Endothelial cell of umbilical vein (primary cell): ENCODE data around the gene HTRA1.

ENCODE experiments used
- CTCF ChIP-seq, 2 donors: IDR thresholded peaks; 1 replicate in 1 of 2; 2 replicates in 1 of 2; pipeline ENCODE4 v1.5.1; 2011; ENCODE audit warnings: low read length in 2 of 2, mild to moderate bottlenecking in 2 of 2, moderate library complexity in 2 of 2, control low read depth in 1 of 2, inconsistent platforms in 1 of 2, low read depth in 1 of 2; ENCODE audit not compliant: insufficient read depth in 1 of 2; ENCODE audit errors: extremely low read depth in 1 of 2
- EZH2 ChIP-seq: IDR thresholded peaks from 2 replicates; pipeline ENCODE4 v1.6.1; 2012; ENCODE audit warnings: borderline replicate concordance, low read depth, mild to moderate bottlenecking, moderate library complexity, low read length, inconsistent platforms; ENCODE audit not compliant: severe bottlenecking
- FOS ChIP-seq: IDR thresholded peaks from 2 replicates; pipeline ENCODE4 v1.6.1; 2011; ENCODE audit warnings: mild to moderate bottlenecking, low read length, moderate library complexity, borderline replicate concordance; ENCODE audit not compliant: insufficient read depth
- GATA2 ChIP-seq: IDR thresholded peaks from 2 replicates; pipeline ENCODE4 v1.7.0; 2011; ENCODE audit warnings: low read depth, mild to moderate bottlenecking, moderate library complexity, mixed read lengths, low read length; ENCODE audit not compliant: insufficient read length, insufficient read depth
- MAX ChIP-seq: IDR thresholded peaks from 2 replicates; pipeline ENCODE4 v1.6.1; 2011; ENCODE audit not compliant: insufficient read depth, insufficient read length
- POLR2A ChIP-seq: IDR thresholded peaks from 2 replicates; pipeline ENCODE4 v1.6.1; 2012; ENCODE audit warnings: low read depth, mild to moderate bottlenecking, control low read depth, low read length
- POLR2AphosphoS5 ChIP-seq: IDR thresholded peaks from 2 replicates; pipeline ENCODE4 v1.6.1; 2012; ENCODE audit warnings: low read depth, mild to moderate bottlenecking, control low read depth, low read length, moderate library complexity; ENCODE audit not compliant: insufficient read depth

- TF ChIP-seq CTCF (IDR thresholded peaks at IDR 0.05; ENCODE audit: extremely low read depth in 1 of 2, insufficient read depth in 1 of 2, low read depth in 1 of 2, low read length in 2 of 2) (no peak), POLR2A (no peak), EZH2 (no peak), MAX (no peak), GATA2 (peak; percentile 20), POLR2AphosphoS5 (no peak), FOS (no peak)
Measured at GRCh38 chr10:122559228-122559627, 97.9 kb downstream of the HTRA1 start.
